ENCODE data around the gene TPP2.

Gene TPP2

GRCh38 chr13:102610296-102610895 lies 13.6 kb downstream of the TPP2 start:
- Histone ChIP-seq H3K9ac (ENCODE audit: low read depth, low read length) (no peak overlapping the region), H3K4me1 (ENCODE audit: insufficient read depth, low read length) (no peaks in the 10 kb centered on the region), H3K9me3 (ENCODE audit: control insufficient read depth, insufficient read depth, low read length) (no peaks in the 10 kb centered on the region), H3K36me3 (ENCODE audit: insufficient read depth, low read length) (peaks cover 18% of the 10 kb centered on the region)

DNA sequence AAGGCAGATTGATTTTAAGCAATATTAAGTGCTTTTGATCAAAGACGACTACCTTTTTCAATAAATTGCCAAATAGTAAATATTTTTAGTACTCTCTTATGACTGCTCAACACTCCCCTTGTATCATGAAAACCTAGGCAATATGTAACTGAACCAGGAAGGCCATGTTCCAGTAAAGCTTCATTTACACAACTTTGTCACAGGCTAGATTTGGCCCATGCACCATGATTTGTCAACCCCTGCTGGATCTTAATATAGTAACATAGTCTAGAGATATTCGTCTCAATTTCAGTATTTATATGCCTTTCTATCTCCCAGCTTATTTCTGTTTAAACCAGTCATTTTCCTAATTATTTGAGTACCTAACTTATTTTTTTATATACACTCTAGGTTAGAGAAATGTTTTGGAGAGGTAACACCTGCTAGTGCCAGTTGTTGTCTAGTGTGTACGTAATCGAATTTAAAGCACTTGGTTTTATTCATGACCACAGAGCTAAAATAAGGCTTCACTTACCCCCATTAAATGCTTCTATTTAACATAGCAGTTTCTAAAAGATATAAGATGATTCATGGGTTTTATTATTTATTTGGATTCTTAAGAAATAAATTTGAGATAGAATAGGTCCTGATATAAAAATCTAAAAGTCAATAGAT lies 21.0 kb downstream of the TPP2 start:
- Histone ChIP-seq H3K9ac (ENCODE audit: low read depth, low read length) (no peak overlapping the region), H3K36me3 (ENCODE audit: insufficient read depth, low read length) (peaks cover 25% of the 10 kb centered on the region), H3K4me1 (ENCODE audit: insufficient read depth, low read length) (no peaks in the 10 kb centered on the region), H3K9me3 (ENCODE audit: control insufficient read depth, insufficient read depth, low read length) (no peaks in the 10 kb centered on the region)

DNA sequence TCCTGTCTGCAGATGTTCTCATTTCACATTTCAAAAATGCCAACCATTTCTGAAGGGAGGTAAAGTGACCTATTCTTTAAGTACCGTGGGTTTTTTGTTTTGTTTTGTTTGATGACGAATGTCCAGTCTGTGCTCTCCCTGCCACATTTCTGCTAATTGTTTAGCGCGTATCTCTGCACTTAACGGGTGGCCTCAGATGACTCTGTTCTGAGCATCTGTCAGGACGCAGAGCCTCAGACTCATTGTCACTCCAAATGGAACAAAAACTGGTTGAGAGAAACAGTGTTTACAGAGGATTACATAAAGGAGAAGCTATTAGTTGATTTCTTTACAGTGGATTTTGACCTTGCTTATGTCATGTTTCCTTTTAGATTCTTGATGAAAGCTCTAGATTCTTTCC lies 23.7 kb downstream of the TPP2 start:
- H3K9ac ChIP-seq (ENCODE audit: low read depth, low read length): no peak overlapping the region
- no peaks in the 10 kb centered on the region for H3K9me3 ChIP-seq (ENCODE audit: control insufficient read depth, insufficient read depth, low read length)
- no peaks in the 10 kb centered on the region for H3K4me1 ChIP-seq (ENCODE audit: insufficient read depth, low read length)
- peaks cover 24% of the 10 kb centered on the region for H3K36me3 ChIP-seq (ENCODE audit: insufficient read depth, low read length)

- no peaks in the 10 kb centered on the region for H3K4me1 ChIP-seq (ENCODE audit: insufficient read depth, low read length)
- no peaks in the 10 kb centered on the region for H3K9me3 ChIP-seq (ENCODE audit: control insufficient read depth, insufficient read depth, low read length)
- peaks cover 16% of the 10 kb centered on the region for H3K36me3 ChIP-seq (ENCODE audit: insufficient read depth, low read length)
- H3K9ac ChIP-seq (ENCODE audit: low read depth, low read length): no peak overlapping the region
These were observed 30.1 kb downstream of the TPP2 start for GRCh38 chr13:102626928-102627327.

- Histone ChIP-seq H3K9ac (ENCODE audit: low read depth, low read length) (no peak overlapping the region), H3K36me3 (ENCODE audit: insufficient read depth, low read length) (peaks cover 12% of the 10 kb centered on the region), H3K9me3 (ENCODE audit: control insufficient read depth, insufficient read depth, low read length) (no peaks in the 10 kb centered on the region), H3K4me1 (ENCODE audit: insufficient read depth, low read length) (no peaks in the 10 kb centered on the region)
These were observed 31.8 kb downstream of the TPP2 start for GRCh38 chr13:102628559-102628958.

- Histone ChIP-seq H3K9ac (ENCODE audit: low read depth, low read length) (no peak overlapping the region), H3K4me1 (ENCODE audit: insufficient read depth, low read length) (no peaks in the 10 kb centered on the region), H3K36me3 (ENCODE audit: insufficient read depth, low read length) (peaks cover 15% of the 10 kb centered on the region), H3K9me3 (ENCODE audit: control insufficient read depth, insufficient read depth, low read length) (no peaks in the 10 kb centered on the region)
These were observed 34.4 kb downstream of the TPP2 start for GRCh38 chr13:102631198-102631597.

DNA sequence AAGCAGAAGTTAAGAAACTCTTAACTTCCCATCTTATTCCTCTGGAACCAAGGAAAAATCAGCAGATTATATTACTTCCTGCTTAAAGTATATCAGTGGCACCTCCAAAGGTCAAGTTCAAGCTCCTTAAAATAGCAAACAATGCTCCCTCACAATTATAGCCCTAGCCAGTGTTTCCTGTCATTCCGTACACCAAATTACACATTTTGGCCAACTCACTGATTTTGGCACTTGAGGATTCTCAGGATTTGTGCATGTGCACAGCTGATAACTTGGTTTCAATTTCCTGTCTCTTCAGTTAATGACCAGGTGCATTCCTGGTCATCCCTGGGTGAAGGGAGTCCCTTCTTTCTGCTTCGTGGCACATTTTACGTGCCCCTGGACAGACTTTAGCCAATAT lies 42.0 kb downstream of the TPP2 start:
- H3K4me1 ChIP-seq (ENCODE audit: insufficient read depth, low read length): no peaks in the 10 kb centered on the region
- no peaks in the 10 kb centered on the region for H3K9me3 ChIP-seq (ENCODE audit: control insufficient read depth, insufficient read depth, low read length)
- peaks cover 22% of the 10 kb centered on the region for H3K36me3 ChIP-seq (ENCODE audit: insufficient read depth, low read length)
- no peak overlapping the region for H3K9ac ChIP-seq (ENCODE audit: low read depth, low read length)

- H3K9ac ChIP-seq (ENCODE audit: low read depth, low read length): no peak overlapping the region
- no peaks in the 10 kb centered on the region for H3K4me1 ChIP-seq (ENCODE audit: insufficient read depth, low read length)
- H3K36me3 ChIP-seq (ENCODE audit: insufficient read depth, low read length): peaks cover 19% of the 10 kb centered on the region
- H3K9me3 ChIP-seq (ENCODE audit: control insufficient read depth, insufficient read depth, low read length): no peaks in the 10 kb centered on the region
These were observed 45.2 kb downstream of the TPP2 start for GRCh38 chr13:102642029-102642428.

- Histone ChIP-seq H3K9ac (ENCODE audit: low read depth, low read length) (no peak overlapping the region), H3K36me3 (ENCODE audit: insufficient read depth, low read length) (peaks cover 22% of the 10 kb centered on the region), H3K4me1 (ENCODE audit: insufficient read depth, low read length) (no peaks in the 10 kb centered on the region), H3K9me3 (ENCODE audit: control insufficient read depth, insufficient read depth, low read length) (no peaks in the 10 kb centered on the region)
These were observed 45.7 kb downstream of the TPP2 start for GRCh38 chr13:102642475-102642874.

DNA sequence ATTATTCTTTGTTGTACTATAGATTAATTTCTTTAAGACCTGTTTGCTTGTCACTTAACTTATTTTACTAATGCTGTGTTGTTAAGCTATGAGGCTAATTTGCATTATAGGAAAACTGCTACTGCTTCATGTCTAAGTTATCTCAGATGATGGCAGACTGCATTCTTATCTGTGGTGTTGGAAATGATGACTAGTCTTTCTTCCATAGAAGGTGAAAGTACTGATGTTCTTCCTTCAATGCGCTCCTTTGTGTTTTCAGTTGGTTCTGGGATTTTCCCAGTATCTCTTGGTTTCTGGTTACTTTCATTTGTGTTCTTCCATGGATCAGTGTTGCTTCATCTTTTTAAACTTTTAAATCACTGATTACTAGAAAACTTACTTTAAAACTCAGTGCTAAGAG lies 46.9 kb downstream of the TPP2 start:
- H3K36me3 ChIP-seq (ENCODE audit: insufficient read depth, low read length): peaks cover 15% of the 10 kb centered on the region
- no peaks in the 10 kb centered on the region for H3K4me1 ChIP-seq (ENCODE audit: insufficient read depth, low read length)
- H3K9ac ChIP-seq (ENCODE audit: low read depth, low read length): no peak overlapping the region
- no peaks in the 10 kb centered on the region for H3K9me3 ChIP-seq (ENCODE audit: control insufficient read depth, insufficient read depth, low read length)

- H3K4me1 ChIP-seq (ENCODE audit: insufficient read depth, low read length): no peaks in the 10 kb centered on the region
- no peak overlapping the region for H3K9ac ChIP-seq (ENCODE audit: low read depth, low read length)
- no peaks in the 10 kb centered on the region for H3K9me3 ChIP-seq (ENCODE audit: control insufficient read depth, insufficient read depth, low read length)
- H3K36me3 ChIP-seq (ENCODE audit: insufficient read depth, low read length): peaks cover 14% of the 10 kb centered on the region
These were observed 48.9 kb downstream of the TPP2 start for GRCh38 chr13:102645701-102646100.

- peaks cover 5% of the 10 kb centered on the region for H3K36me3 ChIP-seq (ENCODE audit: insufficient read depth, low read length)
- H3K9me3 ChIP-seq (ENCODE audit: control insufficient read depth, insufficient read depth, low read length): no peaks in the 10 kb centered on the region
- H3K4me1 ChIP-seq (ENCODE audit: insufficient read depth, low read length): no peaks in the 10 kb centered on the region
These were observed 51.3 kb downstream of the TPP2 start for GRCh38 chr13:102648046-102648445.

GRCh38 chr13:102650444-102650843 lies 53.7 kb downstream of the TPP2 start:
- Histone ChIP-seq H3K9ac (ENCODE audit: low read depth, low read length) (no peak overlapping the region), H3K4me1 (ENCODE audit: insufficient read depth, low read length) (no peaks in the 10 kb centered on the region), H3K9me3 (ENCODE audit: control insufficient read depth, insufficient read depth, low read length) (no peaks in the 10 kb centered on the region), H3K36me3 (ENCODE audit: insufficient read depth, low read length) (peaks cover 12% of the 10 kb centered on the region)

More at GRCh38 chr13:102648046-102648445, 51.3 kb downstream of the TPP2 start:
- H3K9ac ChIP-seq (ENCODE audit: low read depth, low read length): no peak overlapping the region

GRCh38 chr13:102651392-102651791 lies 54.6 kb downstream of the TPP2 start:
- H3K36me3 ChIP-seq (ENCODE audit: insufficient read depth, low read length): peaks cover 14% of the 10 kb centered on the region
- no peaks in the 10 kb centered on the region for H3K9me3 ChIP-seq (ENCODE audit: control insufficient read depth, insufficient read depth, low read length)
- H3K9ac ChIP-seq (ENCODE audit: low read depth, low read length): no peak overlapping the region
- no peaks in the 10 kb centered on the region for H3K4me1 ChIP-seq (ENCODE audit: insufficient read depth, low read length)

DNA sequence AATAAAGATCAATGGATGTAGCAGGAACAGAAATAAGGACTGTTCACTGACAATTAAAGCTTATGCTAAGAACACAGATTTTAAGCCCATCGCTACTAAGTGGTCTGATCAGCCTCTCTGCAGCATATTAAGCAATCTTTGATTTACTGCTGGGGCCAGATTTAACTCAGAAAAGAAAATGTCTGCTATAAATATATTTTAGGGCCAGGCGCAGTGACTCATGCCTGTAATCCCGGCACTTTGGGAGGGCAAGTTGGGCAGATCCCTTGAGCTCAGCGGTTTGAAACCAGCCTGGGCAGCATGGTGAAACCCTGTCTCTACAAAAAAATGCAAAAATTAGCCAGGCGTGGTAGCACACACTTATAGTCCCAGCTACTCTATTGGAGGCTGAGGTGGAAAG lies 55.1 kb downstream of the TPP2 start:
- H3K9ac ChIP-seq (ENCODE audit: low read depth, low read length): no peak overlapping the region
- H3K9me3 ChIP-seq (ENCODE audit: control insufficient read depth, insufficient read depth, low read length): no peaks in the 10 kb centered on the region
- H3K36me3 ChIP-seq (ENCODE audit: insufficient read depth, low read length): peaks cover 14% of the 10 kb centered on the region
- H3K4me1 ChIP-seq (ENCODE audit: insufficient read depth, low read length): no peaks in the 10 kb centered on the region
